NCI-H1105 (cell line): Measurements from ENCODE around the gene MAML2.

Source experiments
- DNase-seq: peaks from one replicate; lab custom pipeline; 2025; lab: John Stamatoyannopoulos, UW

Gene MAML2

GRCh38 chr11:95964281-95964680, 378.7 kb downstream of the MAML2 start:
- DNase-seq, result no peak

DNA sequence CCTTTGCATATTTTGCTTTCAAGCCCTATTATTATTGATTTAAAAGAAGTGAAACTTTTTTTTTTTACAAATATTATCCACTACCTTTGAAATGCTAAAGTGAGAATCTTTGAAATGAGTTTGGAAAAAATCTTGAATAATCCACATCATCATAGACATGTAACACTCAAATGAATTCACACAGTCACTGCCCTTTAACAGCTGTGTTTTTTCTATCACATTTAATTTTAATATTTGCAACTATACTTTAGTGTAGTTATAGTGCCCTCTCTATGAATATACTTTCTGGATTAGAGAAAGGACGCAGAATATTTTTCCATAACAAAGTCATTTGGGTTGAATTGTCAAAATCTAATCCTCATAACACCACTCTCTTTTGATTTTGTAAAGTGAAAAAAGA, 381.2 kb downstream of the MAML2 start:
- DNase-seq, result no peak

- DNase-seq, result no peak
Measured at GRCh38 chr11:95950905-95951304, 392.1 kb downstream of the MAML2 start.

- DNase-seq, result no peak
Measured at GRCh38 chr11:95948637-95949036, 394.4 kb downstream of the MAML2 start.

- no peak for DNase-seq
Measured at GRCh38 chr11:95944623-95945022, 398.4 kb downstream of the MAML2 start.

DNA sequence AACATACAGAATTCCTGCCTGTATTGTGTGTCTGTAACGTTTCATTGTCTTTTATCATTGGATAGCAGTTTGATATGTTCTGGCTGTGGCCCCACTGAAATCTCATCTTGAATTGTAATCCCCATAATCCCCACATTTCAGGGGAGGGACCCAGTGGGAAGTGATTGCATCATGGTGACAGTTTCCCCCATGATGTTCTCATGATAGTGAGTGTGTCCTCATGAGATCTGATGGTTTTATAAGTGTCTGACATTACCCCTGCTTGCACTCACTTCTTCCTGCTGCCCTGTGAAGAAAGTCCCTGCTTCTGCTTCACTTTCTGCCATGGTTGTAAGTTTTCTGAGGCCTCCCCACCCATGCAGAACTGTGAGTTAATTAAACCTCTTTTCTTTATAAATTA, 399.4 kb downstream of the MAML2 start:
- no peak for DNase-seq

DNA sequence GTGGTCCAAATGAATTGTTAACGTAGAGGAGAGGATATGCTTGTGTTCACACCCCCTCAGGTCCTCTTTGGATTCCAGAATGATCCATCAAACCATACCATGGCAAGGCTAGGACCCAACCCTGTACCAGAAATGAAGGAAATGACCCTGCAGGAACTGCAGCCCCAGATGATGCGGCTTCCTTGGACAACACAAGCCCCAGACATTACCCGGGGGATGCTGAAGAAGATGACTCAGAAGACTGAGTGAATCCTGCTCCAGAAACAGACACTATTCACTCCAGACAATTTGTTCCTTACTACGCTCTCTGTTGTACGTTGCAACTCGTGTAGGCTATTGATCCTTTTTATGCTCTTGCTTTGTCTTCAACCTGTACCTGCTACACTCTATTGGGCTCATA, 403.9 kb downstream of the MAML2 start:
- no peak for DNase-seq

- no peak for DNase-seq
Measured at GRCh38 chr11:95937358-95937757, 405.6 kb downstream of the MAML2 start.

DNA sequence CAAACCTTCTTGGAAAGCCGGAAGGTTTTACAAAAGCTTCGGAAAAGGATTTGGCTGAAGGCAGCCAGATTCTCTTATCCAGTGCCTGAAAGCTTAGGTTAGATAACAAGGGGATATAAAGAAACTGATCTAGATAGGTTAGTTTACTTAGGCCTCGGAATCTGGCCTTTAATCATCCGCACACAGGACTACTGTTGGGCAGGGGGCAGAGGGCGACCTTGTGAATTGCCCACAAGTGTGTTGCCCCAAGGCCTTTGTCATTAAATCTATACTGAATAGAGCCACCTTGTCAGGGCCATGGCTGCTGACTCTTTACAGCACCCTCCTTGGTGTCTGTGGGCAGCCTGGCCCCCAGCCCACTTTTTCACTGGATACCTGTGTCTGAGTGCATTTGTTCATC, 409.4 kb downstream of the MAML2 start:
- DNase-seq, result no peak

- no peak for DNase-seq
Measured at GRCh38 chr11:95931916-95932315, 411.1 kb downstream of the MAML2 start.

DNA sequence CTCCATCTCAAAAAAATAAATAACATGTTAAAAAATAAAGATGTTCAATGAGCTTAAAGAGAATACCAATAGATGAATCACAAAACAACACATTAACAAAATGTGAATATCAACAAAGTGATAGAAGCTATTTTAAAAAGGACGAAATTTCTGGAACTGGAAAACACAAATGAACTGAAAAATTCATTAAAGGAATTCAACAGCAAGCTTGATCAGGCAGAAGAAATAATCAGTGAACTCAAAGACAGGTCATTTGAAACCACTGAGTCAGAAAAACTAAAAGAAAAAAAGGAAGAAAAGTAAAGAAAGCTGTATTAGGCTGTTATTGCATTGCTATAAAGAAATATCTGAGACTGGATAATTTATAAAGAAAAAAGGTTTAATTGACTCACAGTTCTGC, 412.0 kb downstream of the MAML2 start:
- DNase-seq, result no peak

GRCh38 chr11:95926726-95927125, 416.3 kb downstream of the MAML2 start:
- no peak for DNase-seq
